HG03378 (cell line): Measurements from ENCODE around the gene TSSK2.
"Not testable (repeated sequence)": the region's sequence is repeated elsewhere in the genome, so short reads cannot be mapped to it uniquely, and the experiment has no call there.

Experiments
- ATAC-seq: cut with Tn5 transposase; IDR thresholded peaks from one replicate; pipeline ENCODE4 v1.9.1; 2021; ENCODE audit warnings: mild to moderate bottlenecking, moderate library complexity; ENCODE audit not compliant: unreplicated experiment

The TSSK2 gene

DNA sequence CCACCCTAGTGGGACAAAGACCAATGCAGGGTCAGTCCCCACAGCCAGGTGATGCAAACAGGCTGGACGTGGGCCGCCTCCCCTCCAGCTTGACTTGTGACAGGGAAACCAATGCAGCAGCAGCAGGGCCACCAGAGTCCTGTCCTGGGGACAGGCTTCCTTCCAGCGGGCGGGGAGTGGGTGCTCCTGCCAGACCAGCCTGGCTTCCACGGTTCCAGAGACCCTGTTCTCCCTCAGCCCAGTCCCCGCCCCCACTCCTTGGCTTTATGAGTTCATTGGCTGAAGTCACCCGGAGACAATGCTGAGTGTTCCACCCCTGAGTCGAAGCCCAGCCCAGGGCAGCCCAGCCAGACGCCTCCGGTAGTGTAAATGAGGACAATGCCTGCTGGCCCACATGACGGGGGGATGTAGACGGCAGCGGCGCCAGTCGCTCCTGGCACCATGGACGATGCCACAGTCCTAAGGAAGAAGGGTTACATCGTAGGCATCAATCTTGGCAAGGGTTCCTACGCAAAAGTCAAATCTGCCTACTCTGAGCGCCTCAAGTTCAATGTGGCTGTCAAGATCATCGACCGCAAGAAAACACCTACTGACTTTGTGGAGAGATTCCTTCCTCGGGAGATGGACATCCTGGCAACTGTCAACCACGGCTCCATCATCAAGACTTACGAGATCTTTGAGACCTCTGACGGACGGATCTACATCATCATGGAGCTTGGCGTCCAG, at the start of gene TSSK2:
Gene TSSK2 (plus strand): TSS at position 350 of the 726 bp plus-strand sequence. CDS start 92 bp downstream, at position 442.
- no peak for ATAC-seq

DNA sequence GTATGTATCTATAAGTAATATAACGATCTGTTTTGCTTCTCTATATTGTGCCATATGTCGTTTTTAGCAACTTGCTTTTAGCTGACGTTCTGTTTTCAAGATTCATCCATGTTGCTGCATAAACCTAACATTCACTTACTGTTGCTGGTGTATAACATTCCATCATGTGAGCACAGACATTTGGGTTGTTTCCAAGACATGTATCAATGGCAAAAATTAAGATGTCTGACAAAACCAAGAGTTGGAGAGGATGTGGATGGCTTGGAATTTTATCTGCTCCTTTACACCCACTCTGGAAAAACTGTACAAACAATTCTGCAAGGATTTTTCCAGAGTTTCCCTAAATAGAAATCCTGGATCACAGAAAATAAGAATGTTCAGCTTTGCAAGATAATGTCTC, 49.8 kb upstream of the TSSK2 start:
- ATAC-seq, result no peak

DNA sequence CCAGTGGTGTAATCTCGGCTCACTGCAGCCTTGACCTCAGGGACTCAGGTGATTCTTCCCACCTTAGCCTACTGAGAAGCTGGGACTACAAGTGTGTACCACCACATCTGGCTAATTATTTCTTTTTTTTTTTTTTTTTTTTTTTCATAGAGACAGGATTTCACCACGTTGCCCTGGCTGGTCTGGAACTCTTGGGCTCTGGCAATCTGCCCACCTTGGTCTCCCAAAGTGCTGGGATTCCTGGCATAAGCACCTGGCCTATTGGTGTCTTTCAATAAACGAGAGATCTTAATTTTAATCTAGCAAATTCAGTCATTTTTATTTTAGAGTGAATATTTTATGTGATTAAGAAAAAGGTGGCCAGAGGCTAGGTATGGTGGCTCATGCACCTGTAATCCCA, 49.0 kb upstream of the TSSK2 start:
- ATAC-seq, result no peak

DNA sequence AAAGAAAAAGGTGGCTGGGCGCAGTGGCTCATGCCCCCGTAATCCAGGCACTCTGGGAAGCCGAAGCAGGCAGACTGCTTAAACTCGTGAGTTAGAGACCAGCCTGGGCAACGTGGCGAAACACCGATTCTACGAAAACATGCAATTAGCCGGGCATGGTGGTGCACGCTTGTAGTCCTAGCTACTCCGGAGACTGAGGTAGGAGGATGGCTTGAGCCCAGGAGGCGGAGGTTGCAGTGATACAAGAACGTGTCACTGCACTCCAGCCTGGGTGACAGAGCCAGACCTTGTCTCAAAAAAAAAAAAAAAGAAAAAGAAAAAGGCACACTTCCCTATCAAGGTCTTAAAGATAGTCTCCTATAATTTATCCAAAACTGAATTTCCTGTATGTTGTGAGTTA, 48.3 kb upstream of the TSSK2 start:
- no peak for ATAC-seq

DNA sequence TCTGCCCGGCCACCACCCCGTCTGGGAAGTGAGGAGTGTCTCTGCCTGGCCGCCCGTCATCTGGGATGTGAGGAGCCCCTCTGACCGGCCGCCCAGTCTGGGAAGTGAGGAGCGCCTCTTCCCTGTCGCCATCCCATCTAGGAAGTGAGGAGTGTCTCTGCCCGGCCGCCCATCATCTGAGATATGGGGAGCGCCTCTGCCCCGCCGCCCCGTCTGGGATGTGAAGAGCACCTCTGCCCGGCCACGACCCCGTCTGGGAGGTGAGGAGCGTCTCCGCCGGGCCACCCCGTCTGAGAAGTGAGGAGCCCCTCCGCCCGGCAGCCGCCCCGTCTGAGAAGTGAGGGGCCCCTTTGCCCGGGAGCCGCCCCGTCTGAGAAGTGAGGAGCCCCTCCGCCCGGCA, 47.0 kb upstream of the TSSK2 start:
- ATAC-seq, result not testable (repeated sequence)

DNA sequence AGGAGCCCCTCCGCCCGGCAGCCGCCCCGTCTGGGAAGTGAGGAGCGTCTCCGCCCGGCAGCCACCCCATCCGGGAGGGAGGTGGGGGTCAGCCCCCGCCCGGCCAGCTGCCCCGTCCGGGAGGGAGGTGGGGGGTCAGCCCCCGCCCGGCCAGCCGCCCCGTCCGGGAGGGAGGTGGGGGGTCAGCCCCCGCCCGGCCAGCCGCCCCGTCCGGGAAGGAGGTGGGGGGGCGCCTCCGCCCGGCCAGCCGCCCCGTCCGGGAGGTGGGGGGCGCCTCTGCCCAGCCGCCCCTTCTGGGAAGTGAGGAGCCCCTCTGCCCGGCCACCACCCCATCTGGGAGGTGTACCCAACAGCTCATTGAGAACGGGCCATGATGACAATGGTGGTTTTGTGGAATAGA, 46.5 kb upstream of the TSSK2 start:
- not testable (repeated sequence) for ATAC-seq

DNA sequence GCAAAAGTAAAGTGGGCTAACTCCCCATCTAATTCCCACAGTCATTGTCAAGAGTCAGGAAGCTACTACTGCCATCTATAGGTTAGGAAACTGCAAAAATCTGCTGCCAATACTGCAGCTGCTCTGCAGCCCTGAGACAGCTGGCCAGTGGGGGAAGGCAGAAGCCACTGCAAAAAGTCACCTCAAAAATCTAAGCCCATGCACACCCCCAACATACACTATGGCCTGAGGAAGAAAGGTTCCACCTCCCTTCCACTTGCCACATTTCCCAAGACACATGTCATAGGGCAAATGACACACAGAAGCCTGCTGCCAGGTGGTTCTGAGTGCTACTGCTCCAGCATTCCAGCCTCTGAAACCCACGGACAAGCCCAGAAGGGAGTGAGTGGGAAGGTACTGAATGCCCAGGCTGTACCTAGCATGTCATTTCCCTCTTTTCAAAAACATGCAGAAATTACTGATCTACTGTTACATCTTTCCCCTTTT, 45.8 kb upstream of the TSSK2 start:
- ATAC-seq, result no peak

DNA sequence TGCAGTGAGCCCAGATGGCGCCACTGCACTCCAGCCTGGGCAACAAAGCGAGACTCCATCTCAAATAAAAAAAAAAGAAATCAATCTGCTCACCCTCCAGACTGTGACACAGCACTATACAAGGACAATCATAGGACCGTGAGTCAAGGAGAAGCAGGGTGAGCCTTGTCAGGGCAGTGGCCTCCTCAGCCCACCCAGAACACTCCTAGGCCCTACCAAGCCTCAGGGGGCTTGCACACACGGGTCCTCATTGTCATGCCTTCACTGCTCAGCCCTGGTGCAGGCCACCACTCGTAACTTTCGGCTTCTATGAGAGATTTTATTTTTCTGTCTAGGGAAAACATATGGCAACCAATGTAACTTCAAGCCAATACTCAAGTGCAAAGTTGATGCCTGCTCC, 44.7 kb upstream of the TSSK2 start:
- no peak for ATAC-seq

DNA sequence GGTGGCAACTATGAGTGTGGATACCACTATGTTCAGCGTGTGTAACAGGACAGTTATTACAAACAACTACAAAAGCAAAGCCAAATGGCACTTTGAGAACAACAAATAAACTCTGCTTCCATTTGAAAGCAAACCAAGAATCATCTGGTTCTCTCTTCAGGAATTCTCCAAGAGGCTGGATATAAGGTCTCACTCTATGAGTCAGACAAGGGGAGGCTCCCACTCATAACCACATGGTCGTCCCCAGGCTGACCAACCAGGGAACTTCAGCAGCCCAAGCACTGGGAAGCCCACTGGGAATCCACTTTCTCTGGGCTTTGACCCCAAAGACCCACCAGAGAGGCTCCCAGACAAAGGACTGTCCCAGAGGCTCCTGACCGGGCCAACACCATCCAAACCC, 44.2 kb upstream of the TSSK2 start:
- no peak for ATAC-seq

DNA sequence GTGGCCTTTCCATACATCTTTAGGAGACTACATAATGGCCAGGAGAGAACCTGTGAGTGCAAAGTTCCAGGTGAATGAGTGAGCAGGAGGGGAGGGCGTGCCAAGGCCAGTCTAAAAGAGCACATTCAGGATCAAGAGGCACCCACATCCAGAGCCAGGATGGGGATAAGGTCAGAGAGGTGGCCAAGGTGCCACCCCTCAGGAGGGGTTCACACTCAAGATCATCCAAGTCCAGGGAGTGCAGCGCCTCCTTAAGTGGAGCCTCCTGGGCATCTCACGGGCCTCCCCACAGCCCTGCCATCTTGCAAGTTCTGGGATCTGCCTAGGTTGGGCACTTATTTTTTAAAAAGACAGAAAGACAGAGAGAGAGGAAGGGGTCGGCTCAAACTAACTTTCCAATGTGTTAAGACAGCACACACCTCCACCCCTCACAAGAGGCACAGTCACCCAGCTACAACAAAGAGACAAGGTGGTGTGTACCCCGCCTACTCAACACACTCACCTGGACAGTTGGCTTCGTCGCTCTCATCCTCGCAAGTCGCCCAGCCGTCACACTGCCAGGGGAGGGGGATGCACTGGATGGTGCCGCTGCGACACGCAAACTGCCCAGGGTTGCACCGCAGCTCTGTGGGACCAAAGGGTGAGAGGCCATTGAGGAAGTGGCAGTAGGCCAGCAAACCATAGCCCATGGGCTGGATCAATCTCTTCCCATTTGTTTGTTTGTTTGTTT, 42.1 kb upstream of the TSSK2 start:
- ATAC-seq, result no peak

DNA sequence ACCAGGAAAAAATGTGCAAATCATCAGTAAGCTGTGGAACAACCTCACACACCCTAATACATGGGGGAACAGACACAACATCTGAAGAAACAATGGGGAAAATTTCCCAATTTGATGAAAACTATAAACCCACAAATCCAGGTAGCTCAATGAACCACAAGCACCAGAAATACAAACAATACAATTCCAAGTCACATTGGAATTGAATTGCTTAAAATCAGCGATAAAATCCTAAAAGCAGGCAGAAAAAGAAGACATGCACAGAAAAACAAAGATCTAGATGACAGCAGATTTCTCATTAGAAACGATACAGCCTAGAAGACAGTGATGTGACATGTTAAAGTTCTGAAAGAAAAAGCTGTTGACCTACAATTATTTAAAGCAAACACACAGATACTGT, 40.9 kb upstream of the TSSK2 start:
- no peak for ATAC-seq

DNA sequence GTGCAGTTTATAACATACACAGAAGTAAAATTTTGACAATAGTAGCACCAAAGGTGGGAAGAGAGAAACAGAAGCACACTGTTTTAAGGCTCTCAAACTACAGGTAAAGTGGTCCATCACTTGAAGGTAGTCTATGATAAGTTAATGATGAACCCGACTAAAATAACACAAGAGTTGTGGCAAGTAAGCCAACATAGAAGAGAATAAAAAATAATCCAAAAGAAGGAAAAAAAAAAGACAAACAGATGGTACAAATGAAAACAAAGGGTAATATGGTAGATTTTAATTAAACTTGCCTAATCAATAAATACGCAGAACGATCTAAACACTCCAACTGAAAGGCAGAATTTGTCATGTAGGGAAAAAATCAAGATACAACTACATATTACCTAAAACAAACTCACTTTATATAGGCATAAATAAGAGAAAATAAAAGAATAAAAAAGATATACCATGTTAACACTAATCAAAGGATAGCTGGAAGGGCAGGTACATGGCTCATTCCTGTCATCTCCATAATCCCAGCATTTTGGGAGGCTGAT, 40.5 kb upstream of the TSSK2 start:
- ATAC-seq, result no peak

DNA sequence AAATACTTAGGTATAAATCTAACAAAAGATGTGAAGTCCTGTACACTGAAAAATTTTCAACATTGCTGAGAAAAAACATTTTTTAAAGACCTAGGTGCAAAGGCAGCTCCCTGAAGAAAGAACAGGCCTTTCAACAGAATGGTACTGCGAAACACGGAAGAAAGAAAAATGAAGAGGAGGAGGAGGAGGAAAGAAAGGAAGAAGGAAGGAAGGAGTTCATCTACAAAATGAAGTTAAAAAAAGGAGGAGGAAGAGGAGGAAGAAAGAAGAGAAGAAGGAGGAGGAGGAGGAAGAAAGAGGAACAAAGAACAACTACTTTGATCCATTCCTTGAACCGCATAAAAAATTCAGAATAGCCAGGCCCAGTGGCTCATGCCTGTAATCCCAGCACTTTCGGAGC, 38.4 kb upstream of the TSSK2 start:
- ATAC-seq, result no peak

DNA sequence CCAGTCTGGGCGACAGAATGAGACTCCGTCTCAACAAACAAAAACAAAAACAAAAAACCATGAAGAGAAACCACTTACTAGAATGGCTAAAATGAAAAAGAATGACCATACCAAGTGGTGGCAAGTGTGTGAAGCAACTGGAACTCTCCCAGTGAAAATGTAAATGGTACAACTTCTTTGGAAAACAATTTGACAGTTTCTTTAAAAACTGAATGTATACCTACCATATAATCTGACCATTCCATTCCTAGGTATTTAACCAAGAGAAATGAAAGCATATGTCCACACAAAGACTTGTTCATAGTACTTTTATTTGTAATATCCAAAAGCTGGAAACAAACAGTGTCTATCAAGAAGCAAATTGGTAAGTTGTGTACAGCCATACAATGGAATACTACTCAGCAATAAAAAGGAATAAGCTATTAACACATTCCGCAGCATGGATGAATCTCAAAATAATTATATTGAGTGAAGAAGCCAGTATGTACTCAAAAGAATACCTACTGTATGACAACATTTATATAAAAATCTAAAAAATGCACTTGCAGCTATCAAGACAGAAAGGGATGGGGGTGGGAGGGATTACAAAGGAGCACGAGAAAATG, 36.6 kb upstream of the TSSK2 start:
- ATAC-seq, result no peak

DNA sequence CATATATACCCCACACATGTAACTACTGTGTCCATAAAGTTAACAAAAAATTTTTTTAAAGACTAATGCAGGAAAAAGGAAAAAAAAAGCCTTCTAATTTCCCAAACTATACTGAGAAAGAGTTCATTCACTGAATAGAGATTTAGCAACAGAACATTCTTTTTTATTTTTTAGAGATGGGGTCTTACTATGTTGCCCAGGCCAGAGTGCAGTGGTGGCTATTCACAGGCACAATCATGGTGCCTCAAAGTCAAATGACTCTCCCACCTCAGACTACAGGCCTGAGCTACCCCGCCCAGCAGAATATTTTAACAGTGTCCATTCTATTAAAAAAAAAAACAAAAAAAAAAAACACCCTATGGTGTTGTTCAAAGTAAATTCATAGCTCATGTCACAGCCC, 34.6 kb upstream of the TSSK2 start:
- no peak for ATAC-seq

DNA sequence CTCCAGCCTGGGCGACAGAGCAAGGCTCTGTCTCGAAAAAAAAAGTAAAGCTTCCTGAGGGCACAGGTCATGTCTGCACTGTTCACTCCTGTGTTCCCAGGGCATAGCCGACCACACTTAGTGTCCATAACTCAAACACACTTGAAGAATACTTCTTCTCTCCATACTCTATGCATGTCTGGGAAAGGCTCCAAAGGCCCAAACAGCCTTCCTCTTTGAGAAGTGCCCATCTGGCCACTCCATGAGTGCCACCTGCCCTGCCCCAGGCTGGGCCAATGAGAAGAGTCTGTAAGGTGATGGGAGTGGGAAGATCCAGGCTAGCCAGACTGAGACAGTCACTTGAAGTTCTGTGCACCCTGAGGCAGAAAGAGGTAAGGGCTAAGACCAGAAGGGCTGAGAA, 33.6 kb upstream of the TSSK2 start:
- no peak for ATAC-seq

DNA sequence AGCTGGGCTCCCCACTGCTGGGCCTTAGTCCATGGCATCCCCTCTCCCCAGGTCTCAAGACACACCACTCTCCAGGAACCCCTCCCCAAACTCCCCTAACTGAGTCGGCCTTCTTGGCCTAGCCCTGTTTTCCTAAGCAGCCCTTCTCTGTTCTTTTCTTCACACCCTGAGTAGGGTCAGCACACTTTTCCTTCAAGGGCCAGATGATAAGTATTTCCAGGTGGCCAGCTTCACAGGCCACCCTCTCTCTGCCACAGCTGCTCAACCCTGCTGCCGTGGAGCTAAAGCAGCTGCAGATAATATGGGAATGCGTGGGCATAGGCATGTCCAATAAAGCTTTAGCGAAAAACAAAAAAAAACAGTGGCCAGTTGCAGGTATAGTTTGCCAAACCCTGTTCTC, 33.0 kb upstream of the TSSK2 start:
- no peak for ATAC-seq

DNA sequence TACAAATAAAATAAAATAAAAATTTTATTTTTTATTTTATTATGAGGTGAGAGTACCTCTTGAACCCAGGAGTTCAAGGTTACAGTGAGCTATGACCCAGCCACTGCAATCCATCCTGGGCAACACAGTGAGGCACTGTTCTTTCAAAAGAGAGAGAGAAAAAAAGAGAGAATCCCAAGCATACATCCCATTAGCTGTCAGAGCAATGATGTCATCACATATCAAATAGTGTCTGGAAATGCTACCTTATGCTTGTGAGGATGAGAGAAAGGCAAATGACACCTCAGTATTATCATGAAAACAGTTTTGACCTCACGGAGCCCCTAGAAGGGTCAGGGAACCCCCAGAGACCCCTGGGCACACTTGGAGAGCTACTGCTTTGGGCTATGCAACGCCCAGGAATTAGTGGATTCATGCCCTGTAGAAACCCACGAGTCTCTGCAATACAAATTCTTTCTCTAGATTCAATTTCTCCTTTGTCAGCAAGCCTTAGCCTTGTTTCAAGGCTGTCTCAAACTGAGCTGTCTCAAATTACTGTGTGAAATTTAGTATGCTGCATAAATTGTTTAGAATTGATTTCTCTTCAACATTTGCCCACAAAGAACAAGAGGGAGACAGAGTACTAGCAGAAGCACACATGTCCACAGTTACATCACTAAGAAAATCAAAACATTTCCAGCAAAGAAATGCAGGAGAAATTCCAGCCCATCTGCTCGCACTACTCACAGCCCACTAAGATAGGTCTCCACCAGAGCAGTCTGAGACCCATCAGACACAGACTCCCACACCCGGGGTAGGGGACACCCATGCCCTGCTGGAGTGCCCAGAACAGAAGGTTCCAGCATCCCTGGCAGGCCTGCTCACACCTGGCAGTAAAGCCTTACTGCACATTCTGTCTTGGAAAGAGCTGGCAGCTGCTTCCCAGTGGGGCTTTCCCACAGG, 27.0 kb upstream of the TSSK2 start:
- no peak for ATAC-seq

DNA sequence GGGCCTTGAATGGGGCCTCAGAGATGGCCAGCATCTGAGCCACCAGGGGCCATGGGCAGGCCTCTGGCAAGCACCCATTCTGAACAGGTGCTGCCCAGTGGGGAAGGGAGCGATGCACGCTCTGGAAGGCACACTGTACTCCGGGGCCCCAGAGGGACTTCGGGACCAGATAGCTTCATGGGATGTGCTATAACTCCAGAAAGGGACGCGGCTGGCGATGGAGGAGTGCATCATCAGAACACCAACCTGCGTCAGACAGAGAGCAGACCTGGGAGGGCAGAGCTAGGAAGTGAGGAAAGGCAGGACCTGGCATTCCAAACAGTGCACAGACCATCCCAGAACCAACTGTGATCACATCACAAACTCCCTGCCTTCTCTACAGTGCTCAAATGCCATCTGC, 25.7 kb upstream of the TSSK2 start:
- ATAC-seq, result no peak
